ENCODE data around the gene ASB4. TPM values are rescaled to one million over a fixed set of nuclear protein-coding genes. Genes with fewer than 3 reads are reported as not detected.

Gene ASB4
- total RNA-seq, 1 donor from 2014 or later: 6.3 TPM

DNA sequence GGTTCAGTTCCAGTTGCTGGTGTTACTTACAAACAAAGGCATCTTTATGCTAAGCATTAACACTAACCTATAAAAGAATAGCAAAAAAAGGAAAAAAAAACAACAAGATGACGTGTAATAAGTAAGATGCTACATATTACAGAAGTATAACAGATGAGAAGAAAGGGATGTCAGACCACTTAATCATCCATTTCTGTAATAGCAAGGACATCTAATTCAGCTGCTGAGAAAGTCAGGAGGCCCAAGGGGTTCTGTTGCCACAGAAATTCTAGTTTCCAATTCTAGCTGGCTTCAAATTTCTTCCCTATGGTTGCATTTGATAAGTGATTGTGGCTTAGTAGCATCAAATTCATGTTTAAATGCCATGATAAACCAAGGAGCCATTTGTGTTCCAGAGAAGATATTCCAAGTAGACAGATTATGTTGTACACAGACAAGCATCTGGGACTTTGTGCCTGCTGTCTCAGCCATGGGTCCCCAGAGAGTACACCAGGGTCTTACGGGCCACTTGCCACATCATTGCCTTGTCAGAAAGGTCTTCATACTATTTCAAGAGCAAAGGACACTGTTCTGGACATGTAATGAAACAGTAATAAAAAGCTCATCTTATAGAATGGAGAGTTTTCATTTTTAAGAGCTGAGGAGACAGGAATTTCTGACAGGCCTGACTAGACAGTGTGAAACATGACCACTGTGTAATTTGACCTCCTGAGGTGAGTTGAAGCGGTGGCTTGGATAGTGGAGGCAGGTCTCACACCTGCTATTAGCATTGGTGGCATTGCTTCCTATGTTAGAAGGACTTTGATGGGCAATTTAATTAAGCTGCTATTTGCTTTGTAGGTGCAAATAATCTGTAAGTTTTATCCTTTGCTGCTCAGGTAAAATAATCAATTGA is 4.2 kb upstream of the ASB4 start:
- no peaks in the 10 kb centered on the region for H3K36me3 ChIP-seq
- no peak overlapping the region for H3K4me3 ChIP-seq
- no peaks in the 10 kb centered on the region for H3K9me3 ChIP-seq (replicated peaks)
- TF ChIP-seq, protein P1, sequence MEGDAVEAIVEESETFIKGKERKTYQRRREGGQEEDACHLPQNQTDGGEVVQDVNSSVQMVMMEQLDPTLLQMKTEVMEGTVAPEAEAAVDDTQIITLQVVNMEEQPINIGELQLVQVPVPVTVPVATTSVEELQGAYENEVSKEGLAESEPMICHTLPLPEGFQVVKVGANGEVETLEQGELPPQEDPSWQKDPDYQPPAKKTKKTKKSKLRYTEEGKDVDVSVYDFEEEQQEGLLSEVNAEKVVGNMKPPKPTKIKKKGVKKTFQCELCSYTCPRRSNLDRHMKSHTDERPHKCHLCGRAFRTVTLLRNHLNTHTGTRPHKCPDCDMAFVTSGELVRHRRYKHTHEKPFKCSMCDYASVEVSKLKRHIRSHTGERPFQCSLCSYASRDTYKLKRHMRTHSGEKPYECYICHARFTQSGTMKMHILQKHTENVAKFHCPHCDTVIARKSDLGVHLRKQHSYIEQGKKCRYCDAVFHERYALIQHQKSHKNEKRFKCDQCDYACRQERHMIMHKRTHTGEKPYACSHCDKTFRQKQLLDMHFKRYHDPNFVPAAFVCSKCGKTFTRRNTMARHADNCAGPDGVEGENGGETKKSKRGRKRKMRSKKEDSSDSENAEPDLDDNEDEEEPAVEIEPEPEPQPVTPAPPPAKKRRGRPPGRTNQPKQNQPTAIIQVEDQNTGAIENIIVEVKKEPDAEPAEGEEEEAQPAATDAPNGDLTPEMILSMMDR (IDR thresholded peaks at IDR 0.05; ENCODE audit: borderline replicate concordance): no peak
- intact Hi-C loops (cut with micrococcal nuclease): no loop called here
- peaks cover 3% of the 10 kb centered on the region for H3K4me1 ChIP-seq
- H3K27me3 ChIP-seq (ENCODE audit: low read depth): no peaks in the 10 kb centered on the region
- no peak for DNase-seq
- no peak overlapping the region for H3K27ac ChIP-seq (replicated peaks)

- DNase-seq: no peak
- intact Hi-C loops (cut with micrococcal nuclease): no loop called here
- Histone ChIP-seq H3K4me3 (no peak overlapping the region), H3K36me3 (no peaks in the 10 kb centered on the region), H3K4me1 (no peaks in the 10 kb centered on the region), H3K27ac (replicated peaks) (no peak overlapping the region), H3K9me3 (replicated peaks) (no peaks in the 10 kb centered on the region), H3K27me3 (ENCODE audit: low read depth) (no peaks in the 10 kb centered on the region)
- TF ChIP-seq, protein P1 (IDR thresholded peaks at IDR 0.05; ENCODE audit: borderline replicate concordance): no peak
Measured at GRCh38 chr7:95482424-95482823, 3.3 kb upstream of the ASB4 start.

- Histone ChIP-seq H3K36me3 (no peaks in the 10 kb centered on the region), H3K27ac (replicated peaks) (no peak overlapping the region), H3K4me3 (no peak overlapping the region), H3K9me3 (replicated peaks) (no peaks in the 10 kb centered on the region), H3K4me1 (peaks cover 14% of the 10 kb centered on the region), H3K27me3 (ENCODE audit: low read depth) (no peaks in the 10 kb centered on the region)
- intact Hi-C loops (cut with micrococcal nuclease): no loop called here
- TF ChIP-seq, protein P1 (IDR thresholded peaks at IDR 0.05; ENCODE audit: borderline replicate concordance): no peak
- DNase-seq: no peak
Measured at GRCh38 chr7:95490231-95490762, 4.6 kb downstream of the ASB4 start.

- Histone ChIP-seq H3K4me1 (peaks cover 14% of the 10 kb centered on the region), H3K9me3 (replicated peaks) (no peaks in the 10 kb centered on the region), H3K27ac (replicated peaks) (no peak overlapping the region), H3K27me3 (ENCODE audit: low read depth) (no peaks in the 10 kb centered on the region), H3K36me3 (no peaks in the 10 kb centered on the region), H3K4me3 (no peak overlapping the region)
- intact Hi-C loops (cut with micrococcal nuclease): no loop called here
- DNase-seq: no peak
- TF ChIP-seq, protein P1 (IDR thresholded peaks at IDR 0.05; ENCODE audit: borderline replicate concordance): no peak
Measured at GRCh38 chr7:95491201-95491600, 5.5 kb downstream of the ASB4 start.

GRCh38 chr7:95491634-95492314 is 6.0 kb downstream of the ASB4 start:
- no peak for DNase-seq
- no peak overlapping the region for H3K27ac ChIP-seq (replicated peaks)
- intact Hi-C loops (cut with micrococcal nuclease): no loop called here
- TF ChIP-seq, protein P1 (IDR thresholded peaks at IDR 0.05; ENCODE audit: borderline replicate concordance): no peak
- H3K4me3 ChIP-seq: no peak overlapping the region
- no peaks in the 10 kb centered on the region for H3K36me3 ChIP-seq
- H3K27me3 ChIP-seq (ENCODE audit: low read depth): no peaks in the 10 kb centered on the region
- no peaks in the 10 kb centered on the region for H3K9me3 ChIP-seq (replicated peaks)
- H3K4me1 ChIP-seq: peaks cover 14% of the 10 kb centered on the region

All from left ventricle myocardium inferior (tissue), 1 donor.